ENCODE data around the gene TRERF1. TPM values are rescaled to one million over a fixed set of nuclear protein-coding genes. Genes with fewer than 3 reads are reported as not detected.

TRERF1 gene
- total RNA-seq, 4 donors from 2014 or later, result 3.3 to 4.9 (median 3.8) TPM

GRCh38 chr6:42294759-42295158 lies 157.0 kb downstream of the TRERF1 start:
- TF ChIP-seq CTCF (IDR thresholded peaks at IDR 0.05; ENCODE audit: low read depth), result no peak

- TF ChIP-seq CTCF (IDR thresholded peaks at IDR 0.05; ENCODE audit: low read depth), result no peak
Observed at GRCh38 chr6:42293386-42293977, 158.2 kb downstream of the TRERF1 start.

- no peak for TF ChIP-seq CTCF (IDR thresholded peaks at IDR 0.05; ENCODE audit: low read depth)
Observed at GRCh38 chr6:42292004-42292740, 159.6 kb downstream of the TRERF1 start.

GRCh38 chr6:42287756-42288155 lies 164.0 kb downstream of the TRERF1 start:
- no peak for TF ChIP-seq CTCF (IDR thresholded peaks at IDR 0.05; ENCODE audit: low read depth)

GRCh38 chr6:42281570-42281969 lies 170.2 kb downstream of the TRERF1 start:
- TF ChIP-seq CTCF (IDR thresholded peaks at IDR 0.05; ENCODE audit: low read depth), result no peak

- no peak for TF ChIP-seq CTCF (IDR thresholded peaks at IDR 0.05; ENCODE audit: low read depth)
Observed at GRCh38 chr6:42280966-42281533, 170.7 kb downstream of the TRERF1 start.

- no peak for TF ChIP-seq CTCF (IDR thresholded peaks at IDR 0.05; ENCODE audit: low read depth)
Observed at GRCh38 chr6:42279966-42280629, 171.6 kb downstream of the TRERF1 start.

Data from subcutaneous adipose tissue (tissue), 4 donors.